HEK293T (cell line): ENCODE results near the gene UBE2E2.

Source experiments
- BHLHE40 ChIP-seq: fragments of 450-650 bp; IDR thresholded peaks from 2 replicates; pipeline ENCODE4 v1.6.1; 2016; ENCODE audit warnings: mild to moderate bottlenecking, moderate library complexity, borderline replicate concordance
- ELF4 ChIP-seq: fragments of 450-650 bp; IDR thresholded peaks from 2 replicates; pipeline ENCODE4 v1.6.1; 2017; ENCODE audit warnings: antibody characterized with exemption
- FOXA1 ChIP-seq: fragments of 450-650 bp; IDR thresholded peaks from 2 replicates; pipeline ENCODE4 v1.6.1; 2016; ENCODE audit warnings: mild to moderate bottlenecking
- FOXK2 ChIP-seq: fragments of 450-650 bp; IDR thresholded peaks from 2 replicates; pipeline ENCODE4 v1.6.1; 2016; ENCODE audit warnings: mild to moderate bottlenecking
- FOXM1 ChIP-seq: fragments of 450-650 bp; IDR thresholded peaks from 2 replicates; pipeline ENCODE4 v1.6.1; 2017; ENCODE audit warnings: mild to moderate bottlenecking, borderline replicate concordance
- HDGF ChIP-seq: fragments of 450-650 bp; IDR thresholded peaks from 2 replicates; pipeline ENCODE4 v1.6.1; 2017; ENCODE audit warnings: antibody characterized with exemption, borderline replicate concordance
- NFRKB ChIP-seq: fragments of 450-650 bp; IDR thresholded peaks from 2 replicates; pipeline ENCODE4 v1.6.1; 2016; ENCODE audit warnings: mild to moderate bottlenecking, moderate library complexity
- PKNOX1 ChIP-seq: fragments of 450-650 bp; IDR thresholded peaks from 2 replicates; pipeline ENCODE4 v1.6.1; 2016
- TARDBP ChIP-seq: fragments of 450-650 bp; IDR thresholded peaks from 2 replicates; pipeline ENCODE4 v1.6.1; 2016
- ZNF384 ChIP-seq: fragments of 450-650 bp; IDR thresholded peaks from 2 replicates; pipeline ENCODE4 v1.6.1; 2016

- TF ChIP-seq PKNOX1, result no peak
- TF ChIP-seq NFRKB, result no peak
- TF ChIP-seq ZNF384, result no peak
- no peak for TF ChIP-seq ELF4
- no peak for TF ChIP-seq FOXK2
- no peak for TF ChIP-seq TARDBP
- no peak for TF ChIP-seq HDGF
- TF ChIP-seq FOXA1, result no peak
- no peak for TF ChIP-seq FOXM1
- TF ChIP-seq BHLHE40, result no peak
Measured at GRCh38 chr3:23533596-23533995, 330.5 kb downstream of the UBE2E2 start.
